HL-60/S4 treated with retinoic acid at 250 ng/mL for 4 days and 3 days (cell line): ENCODE data around the gene FCAR.
"Not testable (repeated sequence)": the region's sequence is repeated elsewhere in the genome, so short reads cannot be mapped to it uniquely, and the experiment has no call there.

ENCODE experiments used
- in situ Hi-C: fragments of 300-500 bp; cut with MboI; formaldehyde crosslinking; loops from 2 replicates; pipeline ENCODE4 v1.7.0; 2022; ENCODE audit warnings: low sequenced_read_pairs

The FCAR gene

DNA sequence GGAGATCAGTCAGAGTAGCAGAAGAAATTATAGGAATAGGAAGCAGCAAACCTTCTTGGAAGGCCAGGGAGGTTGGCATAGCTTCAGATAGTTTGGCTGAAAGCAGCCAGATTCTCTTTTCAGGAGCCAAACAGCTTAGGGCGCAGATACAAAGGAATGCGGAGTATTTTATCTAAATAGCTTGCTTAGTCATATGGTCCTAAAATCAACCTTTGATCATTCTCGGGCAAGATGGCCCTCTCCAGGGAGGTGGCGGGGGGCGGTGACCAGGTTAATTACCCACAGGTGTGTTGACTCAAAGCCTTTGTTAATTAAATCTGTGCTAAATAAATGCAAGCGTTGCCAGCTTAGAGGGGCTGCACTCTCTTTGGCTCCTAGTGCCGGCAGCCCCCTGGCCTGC lies 19.4 kb downstream of the FCAR start:
- in situ Hi-C loops, result no loop called here

DNA sequence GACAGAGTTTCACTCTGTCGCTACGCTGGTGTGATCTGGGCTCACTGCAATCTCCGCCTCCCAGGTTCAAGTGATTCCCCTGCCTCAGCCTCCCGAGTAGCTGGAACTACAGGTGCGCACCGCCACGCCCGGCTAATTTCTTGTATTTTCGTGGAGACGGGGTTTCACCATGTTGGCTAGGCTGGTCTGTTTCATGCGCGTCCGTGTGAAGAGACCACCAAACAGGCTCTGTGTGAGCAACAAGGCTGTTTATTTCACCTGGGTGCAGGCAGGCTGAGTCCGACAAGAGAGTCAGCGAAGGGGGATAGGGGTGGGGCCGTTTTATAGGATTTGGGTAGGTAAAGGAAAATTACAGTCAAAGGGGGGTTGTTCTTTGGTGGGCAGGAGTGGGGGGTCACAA lies 20.1 kb downstream of the FCAR start:
- in situ Hi-C loops, result not testable (repeated sequence)

DNA sequence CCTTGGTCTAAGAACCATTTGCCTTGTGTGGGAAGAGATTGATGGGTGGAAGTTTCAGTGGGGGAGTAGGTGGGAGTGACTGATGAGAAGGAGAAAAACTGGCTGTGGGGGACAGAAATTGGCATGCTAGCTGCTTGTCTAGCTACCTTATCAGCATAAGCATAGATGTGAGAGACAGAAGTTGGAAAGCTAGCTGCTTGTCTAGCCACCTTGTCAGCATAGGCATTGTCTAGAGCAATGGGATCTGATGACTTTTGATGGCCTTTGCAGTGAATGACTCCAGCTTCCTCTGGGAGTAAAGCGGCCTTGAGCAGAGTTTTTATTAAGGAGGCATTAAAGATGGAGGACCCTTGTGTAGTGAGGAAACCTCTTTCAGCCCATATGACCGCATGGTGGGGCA lies 22.0 kb downstream of the FCAR start:
- in situ Hi-C loops, result no loop called here

DNA sequence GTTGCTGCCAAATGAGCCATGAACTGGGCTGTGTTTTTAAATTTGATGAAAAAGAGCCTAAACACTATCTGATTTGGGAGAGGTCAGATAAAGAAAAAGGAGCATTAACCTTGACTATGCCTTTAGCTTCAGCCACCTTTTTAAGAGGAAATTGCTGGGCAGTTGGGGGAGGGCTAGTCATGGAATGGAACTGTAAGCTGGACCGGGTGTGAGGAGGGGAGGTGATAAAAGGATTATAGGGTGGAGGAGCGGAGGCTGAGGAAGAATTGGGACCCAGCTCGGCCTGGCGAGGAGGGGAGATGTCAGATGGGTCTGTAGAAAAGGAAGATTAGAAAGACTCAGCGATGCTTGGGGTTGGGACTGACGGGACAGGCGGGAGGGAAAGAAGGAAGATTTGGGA lies 24.6 kb downstream of the FCAR start:
- in situ Hi-C loops, result not testable (repeated sequence)

DNA sequence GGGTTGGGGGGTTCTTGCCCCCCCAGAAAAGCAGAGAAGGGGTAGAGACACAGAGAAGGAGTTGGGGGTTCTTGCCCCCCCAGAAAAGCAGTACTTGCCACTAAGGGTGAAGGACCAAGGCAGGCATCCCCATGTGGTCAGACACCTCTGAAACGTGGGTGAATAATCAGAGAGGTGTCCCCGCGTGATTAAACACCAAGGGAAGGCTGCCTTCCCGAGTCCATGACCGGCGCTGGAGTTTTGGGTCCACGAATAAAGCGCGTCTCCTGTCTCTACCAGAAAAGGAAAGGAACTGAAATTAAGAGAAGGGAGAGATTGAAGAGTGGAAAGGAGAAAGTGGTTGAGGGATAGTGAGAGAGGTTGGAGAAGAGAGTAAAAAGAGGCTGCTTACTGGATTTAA lies 25.6 kb downstream of the FCAR start:
- in situ Hi-C loops, result not testable (repeated sequence)

DNA sequence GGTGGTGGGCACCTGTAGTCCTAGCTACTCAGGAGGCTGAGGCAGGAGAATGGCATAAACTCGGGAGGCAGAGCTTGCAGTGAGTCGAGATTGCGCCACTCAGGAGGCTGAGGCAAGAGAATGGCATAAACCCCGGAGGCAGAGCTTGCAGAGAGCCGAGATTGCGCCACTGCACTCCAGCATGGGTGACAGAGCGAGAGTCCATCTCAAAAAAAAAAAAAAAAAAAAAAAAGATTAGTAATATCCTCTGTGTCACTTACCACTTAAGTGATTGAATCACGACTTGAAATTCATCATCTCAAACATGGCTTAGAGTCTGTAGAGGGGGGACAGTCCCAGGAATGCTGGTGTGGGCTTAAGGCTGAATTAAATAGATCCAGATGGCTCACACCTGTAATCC lies 27.1 kb downstream of the FCAR start:
- in situ Hi-C loops, result not testable (repeated sequence)

DNA sequence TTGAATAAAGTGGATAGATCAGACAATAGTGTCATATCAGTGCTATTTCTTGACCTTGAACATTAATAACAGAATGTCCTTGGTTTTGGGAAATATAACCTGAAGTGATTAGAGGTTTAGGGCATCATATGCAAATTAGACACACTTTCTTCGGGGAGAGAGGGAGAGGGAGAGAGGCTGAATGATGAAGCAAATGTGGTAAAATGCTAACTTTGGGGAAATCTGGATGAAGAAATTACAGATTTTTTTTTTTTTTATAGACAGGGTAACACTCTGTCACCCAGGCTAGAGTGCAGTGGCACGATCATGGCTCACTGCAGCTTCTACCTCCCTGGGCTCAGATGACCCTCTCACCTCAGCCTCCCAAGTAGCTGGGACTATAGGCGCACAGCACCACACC lies 28.0 kb downstream of the FCAR start:
- in situ Hi-C loops, result no loop called here

DNA sequence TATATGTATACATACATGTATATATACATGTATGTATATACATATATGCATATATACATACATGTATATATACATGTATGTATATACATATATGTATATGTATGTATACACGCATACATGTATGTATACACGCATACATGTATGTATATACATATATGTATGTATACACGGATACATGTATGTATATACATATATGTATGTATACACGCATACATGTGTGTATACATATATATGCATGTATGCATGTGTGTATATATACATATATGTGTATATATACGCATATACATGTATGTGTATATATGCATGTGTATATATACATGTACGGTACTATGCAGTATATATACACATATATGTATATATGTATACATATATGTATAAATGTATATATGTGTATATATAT lies 29.3 kb downstream of the FCAR start:
- in situ Hi-C loops, result no loop called here

DNA sequence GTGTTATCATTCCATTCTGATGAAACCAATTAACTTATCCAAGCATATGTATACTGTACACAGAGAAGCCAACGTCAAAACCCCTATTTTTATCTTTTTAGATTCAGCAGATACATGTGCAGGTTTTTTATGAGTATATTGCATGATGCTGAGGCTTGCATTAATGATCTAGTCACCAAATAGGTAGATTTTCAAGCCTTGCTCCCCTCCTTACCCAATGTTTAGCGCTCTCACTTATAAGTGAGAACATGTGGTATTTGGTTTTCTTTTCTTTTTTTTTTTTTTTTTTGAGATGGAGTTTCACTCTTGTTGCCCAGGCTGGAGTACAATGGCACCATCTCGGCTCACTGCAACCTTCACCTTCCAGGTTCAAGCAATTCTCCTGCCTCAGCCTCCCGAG lies 30.2 kb downstream of the FCAR start:
- in situ Hi-C loops, result not testable (repeated sequence)

DNA sequence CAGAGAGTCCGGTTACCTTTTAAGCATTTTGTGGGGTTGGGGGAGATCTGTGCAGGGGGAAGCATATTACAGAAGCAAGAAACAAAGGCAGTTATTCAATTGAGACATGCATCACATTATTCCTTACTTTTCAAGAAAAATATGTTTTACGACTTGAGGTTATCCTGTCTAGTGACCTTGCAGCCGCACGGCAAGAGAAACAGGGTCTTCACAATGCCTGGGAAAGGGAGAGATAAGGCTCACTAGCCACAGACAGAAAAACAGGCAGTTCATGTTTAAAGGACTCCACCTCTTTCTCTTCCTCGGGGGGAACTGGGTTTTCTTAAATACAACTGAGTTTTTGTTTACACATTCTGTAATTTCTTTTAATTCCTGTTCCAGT lies 31.4 kb downstream of the FCAR start:
- in situ Hi-C loops, result no loop called here

DNA sequence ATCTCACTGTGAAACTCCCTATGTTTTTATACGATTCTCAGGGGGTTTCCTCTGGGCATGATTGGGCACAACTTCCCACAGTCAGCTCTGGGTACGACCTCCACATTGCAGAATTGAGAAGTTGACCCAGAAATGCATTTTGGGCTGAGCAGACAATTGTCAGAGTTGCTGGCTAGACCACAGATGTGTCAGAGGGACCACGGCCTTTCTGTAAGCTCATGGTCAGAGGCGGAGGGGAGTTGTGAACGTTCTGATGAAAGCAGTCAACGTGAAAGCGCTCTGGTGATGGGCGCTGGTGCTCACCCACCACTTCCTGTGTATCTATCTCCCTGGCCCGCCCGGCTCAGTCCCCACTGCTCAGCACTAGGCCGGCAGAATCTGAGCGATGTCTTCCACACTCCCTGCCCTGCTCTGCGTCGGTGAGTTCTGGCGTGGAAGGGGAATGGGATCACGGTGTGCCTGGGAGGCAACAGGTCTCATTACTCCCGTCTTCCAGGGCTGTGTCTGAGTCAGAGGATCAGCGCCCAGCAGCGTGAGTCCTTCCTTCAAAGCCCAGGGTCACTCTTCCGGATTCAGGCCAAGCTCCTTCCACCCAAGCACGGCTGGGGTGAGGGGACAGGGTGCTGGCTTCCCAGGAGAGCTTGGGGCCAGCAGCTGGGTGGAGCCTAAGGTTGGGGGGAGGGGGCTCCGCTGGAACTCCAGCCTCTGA lies 31.9 kb downstream of the FCAR start, which contains the start of gene NCR1:
Gene NCR1, plus strand, starts transcription at position 346 of the 709 bp plus-strand sequence. Its CDS starts 40 bp downstream, at position 386.
- in situ Hi-C loops, result no loop called here

DNA sequence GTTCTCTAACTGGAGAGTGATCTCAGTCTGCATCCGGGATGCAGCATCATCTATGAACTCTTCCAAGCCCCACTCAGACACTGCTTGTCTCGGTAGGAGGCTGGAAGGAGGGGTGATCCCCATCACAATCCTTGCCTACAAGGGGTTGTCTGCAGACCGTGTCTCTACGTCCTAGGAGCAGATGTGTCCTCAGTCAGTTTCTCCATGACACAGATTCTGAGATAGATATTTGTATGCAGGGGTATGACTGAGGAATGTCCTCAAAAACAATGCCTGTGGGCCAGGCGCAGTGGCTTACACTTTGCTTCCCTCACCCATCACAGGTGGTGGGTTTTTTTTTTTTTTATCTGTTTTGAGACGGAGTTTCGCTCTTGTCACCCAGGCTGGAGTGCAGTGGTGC lies 32.8 kb downstream of the FCAR start:
- in situ Hi-C loops, result no loop called here

DNA sequence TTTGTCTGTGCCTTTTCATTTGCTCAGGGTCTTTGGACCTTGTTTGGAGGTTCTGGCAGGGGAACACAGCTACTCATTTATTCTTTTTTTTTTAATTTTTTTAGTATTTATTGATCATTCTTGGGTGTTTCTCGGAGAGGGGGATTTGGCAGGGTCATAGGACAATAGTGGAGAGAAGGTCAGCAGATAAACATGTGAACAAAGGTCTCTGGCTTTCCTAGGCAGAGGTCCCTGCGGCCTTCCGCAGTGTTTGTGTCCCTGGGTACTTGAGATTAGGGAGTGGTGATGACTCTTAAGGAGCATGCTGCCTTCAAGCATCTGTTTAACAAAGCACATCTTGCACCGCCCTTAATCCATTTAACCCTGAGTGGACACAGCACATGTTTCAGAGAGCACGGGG lies 33.9 kb downstream of the FCAR start:
- in situ Hi-C loops, result not testable (repeated sequence)

DNA sequence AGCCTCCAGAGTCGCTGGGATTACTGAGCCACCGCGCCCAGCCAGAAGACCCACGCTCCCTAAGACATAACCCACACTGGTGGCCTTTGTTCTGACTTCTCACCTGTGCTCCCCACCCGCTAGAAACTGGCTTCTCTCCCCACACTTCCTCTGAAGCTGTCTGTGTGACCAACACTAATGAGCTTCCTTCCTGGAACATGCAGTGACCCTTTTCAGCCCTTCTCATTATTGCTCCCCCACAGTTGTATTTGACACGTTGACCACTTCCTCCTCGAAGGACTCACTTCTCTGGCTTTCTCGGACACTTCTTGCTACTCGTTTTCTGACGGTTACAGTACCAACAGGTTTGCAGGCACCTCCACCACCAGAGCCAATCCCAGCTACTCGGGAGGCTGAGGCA lies 42.8 kb downstream of the FCAR start:
- in situ Hi-C loops, result no loop called here

DNA sequence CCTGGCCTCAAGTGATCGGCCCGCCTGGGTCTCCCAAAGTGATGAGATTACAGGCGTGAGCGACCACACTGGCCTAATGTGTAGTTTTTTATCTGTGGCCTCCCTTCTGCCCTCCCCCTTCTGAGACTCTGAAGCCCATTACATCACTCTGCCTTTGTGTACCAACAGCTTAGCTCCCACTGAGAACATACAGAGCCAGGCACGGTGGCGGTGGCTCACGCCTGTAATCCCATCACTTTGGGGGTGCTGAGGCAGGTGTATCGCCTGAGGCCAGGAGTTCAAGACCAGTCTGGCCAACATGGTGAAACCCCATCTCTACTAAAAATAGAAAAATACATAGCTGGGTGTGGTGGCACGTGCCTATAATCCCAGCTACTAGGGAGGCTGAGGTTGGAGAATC lies 44.5 kb downstream of the FCAR start:
- in situ Hi-C loops, result no loop called here

DNA sequence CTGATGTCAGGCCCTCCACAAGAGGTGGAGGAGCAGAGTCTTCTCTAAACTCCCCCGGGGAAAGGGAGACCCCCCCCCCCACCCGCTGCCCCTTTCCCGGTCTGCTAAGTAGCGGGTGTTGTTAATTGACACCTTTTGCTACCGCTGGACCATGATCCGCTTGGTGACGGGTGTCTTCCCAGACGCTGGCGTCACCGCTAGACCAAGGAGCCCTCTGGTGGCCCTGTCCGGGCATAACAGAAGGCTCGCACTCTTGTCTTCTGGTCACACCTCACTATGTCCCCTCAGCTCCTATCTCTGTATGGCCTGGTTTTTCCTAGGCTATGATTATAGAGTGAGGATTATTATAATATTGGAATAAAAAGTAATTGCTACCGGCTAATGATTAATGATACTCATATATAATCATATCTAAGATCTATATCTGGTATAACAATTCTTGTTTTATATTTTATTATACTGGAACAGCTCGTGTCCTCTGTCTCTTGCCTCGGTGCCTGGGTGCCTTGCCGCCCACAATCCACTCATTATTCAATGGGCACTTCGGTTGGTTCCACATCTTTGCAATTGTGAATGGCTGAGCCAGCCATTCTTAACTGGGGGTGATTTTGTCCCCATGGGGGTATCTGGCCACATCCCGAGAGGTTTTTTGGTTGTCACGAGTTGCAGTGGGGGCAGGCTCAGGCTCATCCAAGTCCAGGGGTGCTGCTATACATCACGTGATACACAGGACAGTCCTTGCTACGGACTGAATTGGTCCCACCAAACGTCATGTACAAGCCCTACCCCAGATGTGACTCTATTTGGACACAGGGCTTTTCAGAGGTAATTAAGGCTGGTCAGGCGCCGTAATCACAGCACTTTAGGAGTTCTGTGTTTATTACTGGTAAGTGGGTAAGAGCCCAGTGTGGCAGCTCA lies 45.9 kb downstream of the FCAR start:
- in situ Hi-C loops, result loop anchor here (10.0 kb wide), 1 partner anchor 265 kb away; no protein-coding TSS in a partner anchor

DNA sequence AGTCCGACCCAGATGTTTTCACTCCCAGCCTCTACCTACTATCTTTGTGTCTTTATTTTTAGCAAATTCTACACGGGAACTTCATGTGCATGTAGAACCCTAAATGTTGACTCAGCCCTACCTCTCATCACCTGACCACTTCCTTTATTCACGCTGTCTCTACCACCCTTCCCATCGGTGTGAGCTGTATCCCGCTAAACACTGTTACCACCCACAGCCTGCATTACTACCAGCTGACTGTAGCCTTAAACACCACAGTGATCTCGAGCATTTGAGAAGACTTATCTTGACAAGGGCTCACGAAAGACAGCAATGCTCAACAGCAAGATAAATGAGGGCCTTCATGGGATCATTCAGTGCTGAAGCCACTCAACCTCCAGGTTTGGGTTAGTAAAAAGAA lies 47.0 kb downstream of the FCAR start:
- in situ Hi-C loops, result loop anchor here (10.0 kb wide), 1 partner anchor 266 kb away; no protein-coding TSS in a partner anchor

DNA sequence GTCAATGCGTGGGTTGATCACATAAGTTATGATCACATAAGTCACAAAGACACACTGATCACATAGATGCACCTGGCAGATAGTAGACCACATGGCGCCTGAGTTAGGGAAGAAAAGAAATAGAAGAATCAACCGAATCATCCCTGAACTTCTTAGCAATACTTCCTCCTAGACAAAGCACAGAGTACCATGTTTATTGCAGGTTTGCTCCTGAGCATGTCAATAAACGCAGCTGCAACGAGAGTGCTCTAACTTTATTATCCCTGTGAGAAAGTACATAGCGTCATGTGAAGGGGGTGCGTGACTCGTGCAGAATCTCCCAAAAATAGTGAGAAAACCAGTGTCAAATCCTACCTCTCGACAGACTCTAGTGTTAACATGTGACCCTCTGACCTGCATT lies 49.2 kb downstream of the FCAR start:
- in situ Hi-C loops, result loop anchor here (10.0 kb wide), 1 partner anchor 268 kb away; no protein-coding TSS in a partner anchor

DNA sequence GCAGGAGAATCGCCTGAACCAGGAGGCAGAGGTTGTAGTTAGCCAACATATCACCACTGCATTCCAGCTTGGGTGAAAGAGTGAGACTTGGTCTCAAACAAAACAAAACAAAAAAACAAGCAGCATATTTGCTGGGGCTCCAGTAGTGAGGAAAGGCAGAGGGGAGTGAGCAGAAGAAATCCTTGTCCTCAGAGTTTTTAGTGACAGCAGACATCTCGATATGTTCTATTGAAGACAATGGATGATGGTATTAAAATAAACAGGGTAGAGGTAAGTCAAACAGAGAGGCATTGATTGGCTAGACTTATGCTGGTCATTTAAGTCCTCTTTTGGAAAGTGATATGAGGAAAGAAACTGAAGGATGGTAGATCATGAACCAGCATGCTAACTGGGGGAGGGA lies 54.3 kb downstream of the FCAR start:
- in situ Hi-C loops, result loop anchor here (10.0 kb wide), 1 partner anchor 273 kb away; no protein-coding TSS in a partner anchor

DNA sequence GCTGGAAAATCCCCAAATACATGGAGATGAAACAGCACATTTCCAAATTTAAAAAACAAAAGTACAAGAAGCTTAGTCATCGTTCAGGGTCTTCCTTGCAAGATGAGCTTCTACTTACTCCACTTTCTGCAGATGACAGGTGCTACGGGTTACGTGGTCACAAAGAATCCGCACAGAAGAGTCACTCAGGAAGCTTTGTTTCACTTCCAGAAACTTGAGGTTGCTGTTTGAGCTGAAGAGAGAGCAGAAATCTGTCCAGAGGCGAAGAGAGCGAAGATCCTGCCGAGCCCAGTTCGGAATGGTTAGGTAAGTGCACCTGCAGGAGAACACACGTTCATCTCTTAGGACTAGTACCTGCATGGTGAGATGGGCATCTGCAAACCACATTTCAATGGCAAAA lies 63.9 kb downstream of the FCAR start:
- in situ Hi-C loops, result no loop called here

DNA sequence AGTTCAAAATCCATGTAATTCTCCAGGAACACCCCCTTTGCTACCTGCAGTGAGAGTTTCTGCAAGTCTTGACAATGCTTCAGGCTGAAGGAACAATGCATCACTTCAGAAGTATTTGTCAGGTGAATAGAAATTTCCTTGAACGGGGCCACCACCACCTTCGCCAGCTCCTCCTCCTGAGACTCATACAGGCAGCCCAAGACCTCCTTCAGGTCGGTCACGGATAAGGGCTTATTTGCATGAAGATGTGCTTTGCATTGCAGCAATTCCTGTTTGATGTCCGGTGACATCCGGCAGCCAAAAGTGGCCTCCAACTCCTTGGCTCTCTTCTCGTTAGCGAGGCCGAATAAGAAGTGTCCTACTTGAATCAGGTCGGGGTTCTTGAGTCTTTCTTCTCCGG lies 64.9 kb downstream of the FCAR start:
- in situ Hi-C loops, result no loop called here

DNA sequence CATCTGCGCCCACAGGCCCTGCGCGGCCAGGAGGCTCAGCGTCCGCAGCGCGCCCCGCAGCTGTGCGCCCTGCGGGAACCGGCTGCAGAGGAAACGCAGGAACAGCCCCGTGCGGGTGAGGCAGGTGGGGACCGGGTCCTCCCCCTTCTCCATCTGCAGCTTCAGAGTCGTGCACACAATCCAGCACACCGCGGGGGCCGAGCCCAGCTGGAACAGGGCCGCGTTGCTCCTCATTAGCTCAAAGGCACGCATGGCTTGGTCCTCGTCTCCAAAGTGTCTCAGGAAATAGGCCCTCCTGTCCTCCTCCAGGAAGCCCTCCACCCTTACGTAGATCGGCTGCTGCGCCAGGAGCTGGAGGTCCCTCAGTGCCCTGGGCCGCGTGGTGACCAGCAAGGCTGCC lies 65.5 kb downstream of the FCAR start:
- in situ Hi-C loops, result not testable (repeated sequence)
